ENCODE results near the gene HS3ST4.

- TF ChIP-seq CTCF (IDR thresholded peaks at IDR 0.05) (no peak), EZH2 (IDR thresholded peaks at IDR 0.05; ENCODE audit: borderline replicate concordance, insufficient read depth, low read depth, low read length, poor library complexity, severe bottlenecking) (no peak)
Observed at GRCh38 chr16:26026709-26027450, 335.1 kb downstream of the HS3ST4 start.

Measured in B cell (primary cell).